GM11168 (cell line): ENCODE results near the gene SCYL2.
"Not testable (repeated sequence)": the region's sequence is repeated elsewhere in the genome, so short reads cannot be mapped to it uniquely, and the experiment has no call there.

ENCODE experiments used
- in situ Hi-C: fragments of 300-500 bp; cut with MboI; formaldehyde crosslinking; loops from one replicate; pipeline ENCODE4 v1.12.0; 2022; ENCODE audit warnings: low sequenced_read_pairs; ENCODE audit not compliant: unreplicated experiment

SCYL2 gene

DNA sequence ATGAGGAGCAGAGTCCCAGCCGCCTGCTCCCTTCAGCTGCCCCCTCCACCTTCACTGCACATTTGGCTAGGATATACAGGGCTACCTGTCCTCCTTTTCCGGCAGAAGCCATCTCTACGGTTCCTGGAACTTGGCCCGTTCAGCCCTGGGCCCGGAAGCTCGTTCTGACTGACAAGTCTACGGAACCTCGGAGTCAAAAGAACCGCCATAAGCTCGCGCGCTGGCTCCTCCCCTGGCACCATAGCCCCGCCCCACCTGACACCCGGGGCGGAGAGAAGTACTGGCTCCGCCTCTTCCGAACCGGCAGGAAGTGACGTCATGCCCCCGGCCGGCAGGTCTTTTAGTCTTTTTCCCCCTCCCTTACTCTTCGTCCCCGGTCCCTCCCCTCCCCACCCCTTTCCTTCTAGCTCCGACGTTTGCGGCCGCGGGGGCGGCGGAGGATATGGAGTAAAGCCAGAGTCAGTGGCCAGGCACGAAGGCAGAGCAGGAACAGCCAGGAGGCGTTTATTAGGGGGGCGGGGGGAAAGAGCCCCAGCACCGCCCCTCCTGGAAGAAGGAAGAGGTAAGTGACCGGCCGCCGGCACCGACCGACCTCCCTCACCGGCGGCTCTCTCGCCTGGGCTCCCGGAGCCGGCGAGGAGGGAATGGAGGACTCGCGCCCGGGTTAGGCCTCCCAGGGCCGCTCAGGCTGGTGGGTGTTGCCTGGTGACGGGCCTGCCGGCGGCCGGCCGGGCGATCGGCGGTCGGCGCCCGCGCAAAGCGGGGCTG is at the start of gene SCYL2, which contains the start of gene DEPDC4:
Gene SCYL2 (plus strand): TSS at position 343 of the 768 bp plus-strand sequence. CDS start 15,794 bp downstream, outside the sequence.
Gene DEPDC4 (minus strand): TSS at position 245 of the 768 bp plus-strand sequence. CDS start 3 bp downstream, at position 242.
- in situ Hi-C loops, result no loop called here

DNA sequence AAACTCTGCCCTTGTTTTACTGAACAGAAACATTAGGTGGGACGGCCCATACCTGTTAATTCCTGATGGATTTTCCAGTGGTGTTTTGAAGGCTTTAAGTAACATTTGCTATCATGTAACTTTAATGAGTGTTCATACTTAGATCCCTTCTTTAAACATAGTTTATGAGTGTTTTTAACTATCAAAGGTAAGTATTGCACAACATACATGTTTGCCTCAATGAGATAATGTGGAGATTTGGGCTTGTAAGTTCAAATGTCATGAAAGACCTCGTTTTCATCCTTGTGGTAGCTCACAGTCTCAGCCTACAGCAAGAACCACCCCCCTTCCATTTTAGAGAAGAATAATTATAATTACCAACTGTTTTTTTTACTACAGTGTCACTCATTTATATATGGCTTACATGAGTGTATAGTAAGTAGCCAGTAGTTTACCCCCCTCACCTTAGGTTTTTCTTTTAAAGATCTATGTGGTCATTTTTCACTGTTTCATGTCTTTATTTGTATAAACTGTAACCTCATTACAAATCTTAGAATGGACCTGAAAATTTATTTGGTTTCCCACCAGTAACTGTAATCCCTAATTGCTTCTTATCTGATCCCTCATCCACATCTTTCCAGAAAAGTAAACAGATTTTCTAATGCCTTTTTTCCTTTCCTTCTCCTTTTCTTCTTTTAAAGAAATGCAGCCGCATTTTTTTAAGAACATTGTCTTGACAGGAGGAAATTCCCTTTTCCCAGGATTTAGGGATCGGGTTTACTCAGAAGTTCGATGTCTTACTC is 47.5 kb upstream of the SCYL2 start:
- in situ Hi-C loops, result no loop called here

DNA sequence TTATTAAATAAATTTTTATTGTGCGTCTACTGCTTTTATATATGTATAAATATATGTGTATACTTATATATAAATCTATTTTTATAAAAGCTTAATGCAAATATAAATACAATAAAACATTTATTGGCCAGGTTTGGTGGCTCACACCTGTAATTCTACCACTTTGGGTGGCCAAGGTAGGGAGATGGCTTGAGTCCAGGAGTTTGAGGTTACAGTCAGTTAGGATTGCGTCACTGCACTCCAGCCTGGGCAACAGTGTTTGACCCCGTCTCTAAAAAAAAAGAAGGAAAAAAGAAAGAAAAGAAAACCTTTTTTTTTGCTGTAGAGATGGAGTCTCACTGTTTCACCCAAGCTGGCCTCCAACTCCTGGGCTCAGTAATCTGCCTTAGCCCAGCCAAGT is 45.5 kb upstream of the SCYL2 start:
- in situ Hi-C loops, result no loop called here

DNA sequence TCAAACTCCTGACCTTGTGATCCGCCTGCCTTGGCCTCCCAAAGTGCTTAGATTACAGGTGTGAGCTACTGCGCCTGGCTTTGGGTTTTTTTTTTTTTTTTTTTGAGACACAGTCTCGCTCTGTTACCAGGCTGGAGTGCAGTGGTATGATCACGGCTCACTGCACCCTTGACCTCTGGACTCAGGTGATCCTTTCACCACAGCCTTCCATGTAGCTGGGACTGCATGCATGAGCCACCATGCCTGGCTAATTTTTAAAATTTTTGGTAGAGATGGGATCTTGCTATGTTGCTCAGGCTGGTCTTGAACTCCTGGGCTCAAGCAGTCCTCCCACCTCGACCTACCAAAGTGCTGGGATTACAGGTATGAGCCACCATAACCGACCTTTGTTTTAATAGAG is 44.8 kb upstream of the SCYL2 start:
- in situ Hi-C loops, result not testable (repeated sequence)

GRCh38 chr12:100225491-100225890 is 41.5 kb upstream of the SCYL2 start:
- in situ Hi-C loops, result loop anchor here (25.0 kb wide), 1 partner anchor 337 kb away; the partner anchor contains the start of gene GAS2L3

DNA sequence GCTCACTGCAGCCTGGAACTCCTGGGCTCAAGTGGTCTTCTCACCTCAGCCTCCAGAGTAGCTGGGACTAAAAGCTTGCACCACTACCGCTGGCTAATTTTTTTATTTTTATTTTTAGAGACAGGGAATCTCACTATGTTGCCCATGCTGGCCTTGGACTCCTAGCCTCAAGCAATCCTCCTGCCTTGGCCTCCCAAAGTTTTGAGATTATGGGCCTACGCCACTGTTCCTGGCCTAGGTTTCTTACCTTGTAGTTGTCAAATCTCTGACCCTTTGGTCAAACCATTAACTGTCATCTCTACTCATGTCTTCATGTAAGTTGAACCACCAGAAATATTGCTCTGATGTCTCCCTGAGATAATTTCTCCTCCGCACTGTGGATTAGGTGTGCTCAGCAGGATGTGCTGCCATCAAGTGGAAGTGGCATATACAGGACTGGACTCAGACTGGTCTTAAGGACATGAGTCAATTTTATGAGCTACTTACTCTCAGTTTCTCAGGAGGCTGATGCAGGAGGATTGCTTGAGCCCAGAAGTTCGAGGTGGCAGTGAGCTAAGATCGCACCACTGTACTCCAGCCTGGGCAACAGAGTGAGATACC is 37.8 kb upstream of the SCYL2 start:
- in situ Hi-C loops, result loop anchor here (25.0 kb wide), 1 partner anchor 333 kb away; the partner anchor contains the start of gene GAS2L3

DNA sequence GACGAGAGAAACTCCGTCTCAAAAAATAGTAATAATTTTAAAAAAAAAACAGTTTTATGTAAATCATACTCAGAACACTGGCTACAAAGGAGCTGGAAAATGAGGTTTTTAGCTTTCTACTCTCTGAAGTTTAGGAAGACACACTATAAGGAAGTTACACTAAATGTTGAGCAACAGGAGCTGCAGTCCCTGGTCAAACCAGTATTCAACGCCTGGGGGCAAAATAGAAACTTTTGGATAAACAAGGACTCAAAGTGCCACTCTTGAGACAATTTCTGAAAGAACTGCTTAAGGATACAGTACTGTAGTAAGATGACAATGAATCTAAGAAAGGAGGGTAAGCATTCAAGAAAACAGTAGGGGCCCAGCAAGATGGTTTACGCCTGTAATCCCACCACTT is 37.1 kb upstream of the SCYL2 start:
- in situ Hi-C loops, result loop anchor here (25.0 kb wide), 1 partner anchor 332 kb away; the partner anchor contains the start of gene GAS2L3

DNA sequence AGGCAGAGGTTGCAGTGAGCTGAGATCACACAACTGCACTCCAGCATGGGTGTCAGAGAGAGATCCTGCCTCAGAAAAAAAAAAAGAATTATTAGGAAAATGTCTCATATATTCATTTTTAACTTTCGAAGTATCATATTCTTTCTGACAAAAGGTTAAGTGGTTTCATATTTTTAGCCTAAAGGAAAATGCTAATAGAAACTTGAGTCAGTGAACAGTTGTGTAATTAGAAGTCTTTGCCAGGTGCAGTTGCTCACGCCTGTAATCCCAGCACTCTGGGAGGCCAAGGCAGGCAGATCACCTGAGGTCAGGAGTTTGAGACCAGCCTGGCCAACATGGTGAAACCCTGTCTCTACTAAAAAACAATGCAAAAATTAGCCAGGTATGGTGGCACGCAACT is 35.1 kb upstream of the SCYL2 start:
- in situ Hi-C loops, result loop anchor here (25.0 kb wide), 1 partner anchor 330 kb away; the partner anchor contains the start of gene GAS2L3

DNA sequence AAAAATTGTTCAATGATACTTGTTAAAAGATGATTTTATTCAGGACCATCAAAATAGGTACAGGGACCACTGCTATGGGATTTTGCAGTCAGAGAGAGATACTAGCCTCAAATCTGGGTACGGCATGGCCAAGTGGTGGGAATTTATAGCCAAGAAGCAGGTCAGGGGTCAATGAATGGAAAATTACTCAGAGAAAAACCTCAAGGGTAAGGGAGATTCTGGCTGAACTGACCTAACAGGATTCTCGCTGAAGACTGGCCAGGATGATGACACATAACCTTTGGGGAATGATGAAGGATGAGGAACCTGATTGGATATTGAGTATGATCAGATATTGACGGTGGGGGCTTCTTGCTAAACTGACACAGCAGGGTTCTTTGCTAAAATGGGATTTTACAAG is 32.8 kb upstream of the SCYL2 start:
- in situ Hi-C loops, result loop anchor here (25.0 kb wide), 1 partner anchor 328 kb away; the partner anchor contains the start of gene GAS2L3

DNA sequence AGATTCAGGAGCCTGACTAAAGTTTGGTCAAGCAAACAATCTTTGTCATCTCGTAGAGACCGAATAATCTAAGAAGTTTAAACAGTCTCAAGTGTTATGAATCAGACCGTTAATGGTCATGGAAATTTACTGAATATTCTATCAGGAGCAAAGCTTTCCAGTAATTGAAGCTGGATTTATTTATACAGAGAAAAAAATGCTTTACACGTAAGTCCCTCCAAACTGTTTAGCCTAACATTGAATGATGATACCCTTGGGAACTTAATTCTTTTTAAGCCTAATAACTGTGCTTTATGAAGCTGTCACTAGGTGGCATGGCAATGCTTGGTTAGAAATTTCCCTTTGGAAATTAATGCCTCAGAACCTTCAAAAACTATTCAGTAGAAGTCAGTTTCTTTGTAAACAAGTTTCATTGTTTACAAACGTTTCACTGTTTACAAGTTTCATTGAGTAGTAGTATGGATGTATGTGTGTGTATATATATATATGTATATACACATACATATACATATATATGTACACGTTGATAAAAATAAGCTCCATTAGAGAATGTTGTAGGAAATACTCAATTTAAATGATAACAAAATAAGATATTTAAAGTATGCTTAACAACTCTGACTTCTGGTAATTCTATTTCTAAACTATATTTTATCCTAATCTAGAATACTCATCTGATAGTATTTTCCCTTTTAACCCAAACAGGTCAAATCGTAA is 32.2 kb upstream of the SCYL2 start:
- in situ Hi-C loops, result loop anchor here (5.0 to 25.0 kb wide), 2 partner anchors 168 to 328 kb away; partner anchors contain the start of gene GAS2L3

DNA sequence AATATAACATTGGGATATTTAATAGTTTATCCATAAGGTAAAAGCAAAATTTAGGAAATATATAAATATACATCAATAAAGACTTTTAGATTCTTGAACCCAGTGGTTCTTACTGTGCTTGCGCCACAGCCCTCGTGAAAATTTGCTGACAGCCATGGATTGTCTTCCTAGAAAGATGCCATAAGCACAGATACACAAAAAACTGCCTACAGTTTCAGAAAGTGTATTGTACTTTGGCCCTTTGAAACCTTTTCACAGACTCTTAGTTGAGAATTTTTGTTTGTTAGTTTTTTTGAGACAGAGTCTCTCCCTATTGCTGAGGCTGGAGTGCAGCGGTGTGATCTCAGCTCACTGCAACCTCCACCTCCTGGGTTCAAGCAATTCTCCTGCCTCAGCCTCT is 28.2 kb upstream of the SCYL2 start:
- in situ Hi-C loops, result loop anchor here (5.0 to 25.0 kb wide), 2 partner anchors 164 to 324 kb away; partner anchors contain the start of gene GAS2L3

- in situ Hi-C loops, result loop anchor here (5.0 to 25.0 kb wide), 2 partner anchors 163 to 323 kb away; partner anchors contain the start of gene GAS2L3
These were observed 27.4 kb upstream of the SCYL2 start for GRCh38 chr12:100239589-100239988.

- in situ Hi-C loops, result loop anchor here (25.0 kb wide), 1 partner anchor 319 kb away; the partner anchor contains the start of gene GAS2L3
These were observed 23.8 kb upstream of the SCYL2 start for GRCh38 chr12:100243137-100243536.

GRCh38 chr12:100247765-100248164 is 19.2 kb upstream of the SCYL2 start:
- in situ Hi-C loops, result loop anchor here (25.0 kb wide), 1 partner anchor 315 kb away; the partner anchor contains the start of gene GAS2L3

DNA sequence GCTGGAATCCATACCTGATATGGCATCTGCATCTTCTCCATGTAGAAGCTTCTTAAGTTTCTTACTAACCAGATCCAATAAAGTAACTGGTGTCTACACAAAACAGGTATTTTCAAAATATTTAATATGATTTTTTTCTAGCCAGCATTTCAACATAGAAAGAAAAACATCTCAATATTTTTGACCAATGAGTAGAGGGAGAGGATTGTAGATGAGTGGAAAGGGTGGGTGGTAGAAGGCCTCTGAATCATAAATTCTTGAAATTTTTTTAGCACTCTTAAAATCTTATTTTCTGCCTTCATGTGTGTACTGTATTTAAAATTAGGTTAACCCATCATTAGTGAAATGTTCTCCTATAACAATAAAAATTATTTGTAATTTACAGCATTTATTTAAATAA is 18.1 kb upstream of the SCYL2 start:
- in situ Hi-C loops, result loop anchor here (25.0 kb wide), 1 partner anchor 313 kb away; the partner anchor contains the start of gene GAS2L3

- in situ Hi-C loops, result loop anchor here (25.0 kb wide), 1 partner anchor 312 kb away; the partner anchor contains the start of gene GAS2L3
These were observed 17.0 kb upstream of the SCYL2 start for GRCh38 chr12:100249941-100250340.

- in situ Hi-C loops, result no loop called here
These were observed 15.1 kb upstream of the SCYL2 start for GRCh38 chr12:100251917-100252316.

DNA sequence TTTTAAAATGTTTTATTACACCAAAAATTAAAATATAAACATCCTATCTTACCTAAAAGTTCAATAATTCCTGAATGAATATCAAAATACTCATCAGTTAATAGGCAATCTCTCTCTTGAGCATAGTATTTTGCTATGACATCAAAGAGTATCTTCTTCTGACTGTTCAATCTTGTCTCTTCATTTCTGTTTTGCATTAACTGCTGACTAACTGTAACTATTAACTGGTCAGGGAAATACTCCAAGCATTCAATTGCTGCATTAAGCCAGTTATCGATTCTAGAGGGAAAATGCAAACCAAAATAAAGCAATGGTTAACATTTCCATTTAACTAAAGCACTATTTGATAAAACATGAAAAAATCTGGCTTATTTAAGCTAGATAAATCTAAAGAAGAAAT is 13.5 kb upstream of the SCYL2 start:
- in situ Hi-C loops, result no loop called here

DNA sequence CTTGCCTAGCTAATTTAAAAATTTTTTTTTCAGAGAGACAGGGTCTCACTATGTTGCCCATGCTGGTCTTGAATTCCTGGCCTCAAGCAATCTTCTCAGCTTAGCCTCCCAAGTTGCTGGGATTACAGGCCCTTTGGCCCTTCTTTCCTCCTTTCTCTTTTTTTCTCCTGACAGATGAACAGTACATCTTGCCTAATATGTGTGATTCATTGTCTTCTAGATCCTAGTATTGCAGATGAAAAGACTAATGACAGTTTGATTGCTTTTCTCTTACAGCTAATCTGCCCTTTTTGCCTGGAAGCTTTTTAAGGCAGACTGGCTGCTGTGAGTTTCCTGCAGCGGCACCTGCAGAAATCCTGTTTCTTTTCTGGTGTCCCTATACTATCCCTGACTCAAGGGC is 12.1 kb upstream of the SCYL2 start:
- in situ Hi-C loops, result no loop called here
